DND-41 (cell line): Measurements from ENCODE around the gene ITPR2.

Experiments used
- ATAC-seq: fragments of 200-7000 bp; cut with Tn5 transposase; 3 replicates; pipeline ENCODE4 v1.9.1; 2021; ENCODE audit warnings: low read depth; ENCODE audit not compliant: insufficient read depth
- DNase-seq: peaks from one replicate; pipeline ENCODE4 v3.0.0-alpha.2; 2020
- H2AFZ ChIP-seq: 2 replicates; pipeline ENCODE4 v1.6.0; 2012; ENCODE audit warnings: low read depth, low read length
- H3K27ac ChIP-seq: 2 replicates; pipeline ENCODE4 v1.5.1; 2012; ENCODE audit warnings: low read length, inconsistent platforms
- H3K27me3 ChIP-seq: fragments of 200-600 bp; sonication (generic); 2 replicates; pipeline ENCODE4 v1.6.0; 2012; ENCODE audit warnings: low read length, mild to moderate bottlenecking, inconsistent platforms; ENCODE audit not compliant: insufficient read depth, poor library complexity
- H3K36me3 ChIP-seq: 2 replicates; pipeline ENCODE4 v1.5.1; 2012; ENCODE audit warnings: low read length, inconsistent platforms; ENCODE audit not compliant: insufficient read depth
- H3K4me1 ChIP-seq: 2 replicates; pipeline ENCODE4 v1.5.1; 2012; ENCODE audit warnings: mild to moderate bottlenecking, low read length; ENCODE audit not compliant: insufficient read depth
- H3K4me2 ChIP-seq: 2 replicates; pipeline ENCODE4 v1.6.0; 2012; ENCODE audit warnings: mild to moderate bottlenecking, moderate library complexity, low read length, inconsistent platforms; ENCODE audit not compliant: insufficient read depth
- H3K4me3 ChIP-seq, 2 experiments: fragments of 200-600 bp in 1 of 2; shearing (Covaris generic) in 1 of 2; 2 replicates each; pipeline ENCODE4 v1.5.1; 2012 to 2016; ENCODE audit warnings: inconsistent platforms in 2 of 2, low read length in 2 of 2, mild to moderate bottlenecking in 2 of 2, low read depth in 1 of 2, moderate library complexity in 1 of 2
- H3K79me2 ChIP-seq: 2 replicates; pipeline ENCODE4 v1.6.0; 2012; ENCODE audit warnings: low read length, inconsistent platforms; ENCODE audit not compliant: insufficient read depth
- H3K9ac ChIP-seq: 2 replicates; pipeline ENCODE4 v1.6.0; 2012; ENCODE audit warnings: low read depth, mild to moderate bottlenecking, inconsistent platforms, low read length, moderate library complexity
- H3K9me3 ChIP-seq: 2 replicates; pipeline ENCODE4 v1.5.1; 2012; ENCODE audit warnings: low read length, moderate library complexity, mild to moderate bottlenecking, inconsistent platforms; ENCODE audit not compliant: insufficient read depth, severe bottlenecking
- H4K20me1 ChIP-seq: 2 replicates; pipeline ENCODE4 v1.6.0; 2012; ENCODE audit warnings: low read length; ENCODE audit not compliant: insufficient read depth
- CTCF ChIP-seq: IDR thresholded peaks from 2 replicates; pipeline ENCODE4 v1.5.1; 2012; ENCODE audit warnings: borderline replicate concordance, low read length, moderate library complexity, mild to moderate bottlenecking; ENCODE audit not compliant: poor library complexity, severe bottlenecking; ENCODE audit errors: extremely low read depth
- EZH2 ChIP-seq: IDR thresholded peaks from 3 replicates; pipeline ENCODE4 v1.6.1; 2012; ENCODE audit warnings: borderline replicate concordance, low read depth, mild to moderate bottlenecking, moderate library complexity, low read length, inconsistent platforms; ENCODE audit not compliant: severe bottlenecking

ITPR2 gene

GRCh38 chr12:26599096-26599695, 233.8 kb downstream of the ITPR2 start:
- H3K79me2 ChIP-seq: no peaks in the 10 kb centered on the region
- ATAC-seq: no peak
- no peaks in the 10 kb centered on the region for H3K9me3 ChIP-seq
- no peak for DNase-seq
- H3K27ac ChIP-seq: no peak overlapping the region
- no peak for TF ChIP-seq EZH2
- TF ChIP-seq CTCF: no peak
- no peak overlapping the region for H3K4me3 ChIP-seq
- H4K20me1 ChIP-seq: no peaks in the 10 kb centered on the region
- no peak overlapping the region for H2AFZ ChIP-seq
- no peak overlapping the region for H3K9ac ChIP-seq
- no peaks in the 10 kb centered on the region for H3K27me3 ChIP-seq
- H3K4me2 ChIP-seq: no peak overlapping the region
- peaks cover 51% of the 10 kb centered on the region for H3K36me3 ChIP-seq
- no peaks in the 10 kb centered on the region for H3K4me1 ChIP-seq

- H2AFZ ChIP-seq: no peak overlapping the region
- H3K4me2 ChIP-seq: no peak overlapping the region
- H3K36me3 ChIP-seq: peaks cover 57% of the 10 kb centered on the region
- H4K20me1 ChIP-seq: no peaks in the 10 kb centered on the region
- H3K27me3 ChIP-seq: no peaks in the 10 kb centered on the region
- TF ChIP-seq CTCF (no peak), EZH2 (no peak)
- ATAC-seq (no peak), DNase-seq (no peak)
- H3K4me3 ChIP-seq: no peak overlapping the region
- H3K9ac ChIP-seq: no peak overlapping the region
- no peaks in the 10 kb centered on the region for H3K4me1 ChIP-seq
- H3K79me2 ChIP-seq: no peaks in the 10 kb centered on the region
- H3K9me3 ChIP-seq: no peaks in the 10 kb centered on the region
- no peak overlapping the region for H3K27ac ChIP-seq
Observed at GRCh38 chr12:26595806-26596205, 237.2 kb downstream of the ITPR2 start.

GRCh38 chr12:26580619-26581018, 252.4 kb downstream of the ITPR2 start:
- Histone ChIP-seq H3K4me2 (no peak overlapping the region), H3K27me3 (no peaks in the 10 kb centered on the region), H3K9ac (no peak overlapping the region), H2AFZ (no peak overlapping the region), H3K4me1 (no peaks in the 10 kb centered on the region), H3K36me3 (peaks cover 27% of the 10 kb centered on the region), H3K27ac (no peak overlapping the region), H4K20me1 (no peaks in the 10 kb centered on the region), H3K4me3 (no peak overlapping the region), H3K9me3 (no peaks in the 10 kb centered on the region), H3K79me2 (no peaks in the 10 kb centered on the region)
- TF ChIP-seq CTCF: no peak
- TF ChIP-seq EZH2: no peak
- DNase-seq (no peak), ATAC-seq (no peak)
